SKM-1 treated with dmso at 0.1 percent for 144 hours (cell line): ENCODE results near the gene SLC5A11.

Experiments used
- DNase-seq: peaks from one replicate; lab custom pipeline; 2025; ENCODE audit not compliant: unreplicated experiment; lab: John Stamatoyannopoulos, UW

The SLC5A11 gene

GRCh38 chr16:24917236-24917635, 71.5 kb downstream of the SLC5A11 start:
- DNase-seq, result no peak

- DNase-seq, result no peak
Measured at GRCh38 chr16:24917891-24918290, 72.1 kb downstream of the SLC5A11 start.

GRCh38 chr16:24918641-24919040, 72.9 kb downstream of the SLC5A11 start:
- DNase-seq, result peak; percentile 6

GRCh38 chr16:24919536-24919935, 73.8 kb downstream of the SLC5A11 start:
- no peak for DNase-seq

- no peak for DNase-seq
Measured at GRCh38 chr16:24920568-24920967, 74.8 kb downstream of the SLC5A11 start.

- no peak for DNase-seq
Measured at GRCh38 chr16:24921229-24921628, 75.5 kb downstream of the SLC5A11 start.

- no peak for DNase-seq
Measured at GRCh38 chr16:24925163-24925562, 79.4 kb downstream of the SLC5A11 start.

GRCh38 chr16:24929409-24929808, 83.6 kb downstream of the SLC5A11 start:
- no peak for DNase-seq

GRCh38 chr16:24930440-24930839, 84.7 kb downstream of the SLC5A11 start:
- DNase-seq, result no peak

GRCh38 chr16:24931091-24931490, 85.3 kb downstream of the SLC5A11 start:
- no peak for DNase-seq

- no peak for DNase-seq
Measured at GRCh38 chr16:24935336-24935735, 89.6 kb downstream of the SLC5A11 start.

GRCh38 chr16:24936151-24936550, 90.4 kb downstream of the SLC5A11 start:
- DNase-seq, result no peak

GRCh38 chr16:24939224-24939623, 93.5 kb downstream of the SLC5A11 start:
- no peak for DNase-seq

- no peak for DNase-seq
Measured at GRCh38 chr16:24939738-24940137, 94.0 kb downstream of the SLC5A11 start.

- no peak for DNase-seq
Measured at GRCh38 chr16:24943471-24943870, 97.7 kb downstream of the SLC5A11 start.

GRCh38 chr16:24944206-24944605, 98.4 kb downstream of the SLC5A11 start:
- DNase-seq, result no peak

GRCh38 chr16:24946155-24946554, 100.4 kb downstream of the SLC5A11 start:
- DNase-seq, result no peak

GRCh38 chr16:24950275-24950674, 104.5 kb downstream of the SLC5A11 start:
- DNase-seq, result no peak

- DNase-seq, result no peak
Measured at GRCh38 chr16:24953306-24953705, 107.5 kb downstream of the SLC5A11 start.

- no peak for DNase-seq
Measured at GRCh38 chr16:24953721-24954120, 108.0 kb downstream of the SLC5A11 start.

GRCh38 chr16:24954137-24954536, 108.4 kb downstream of the SLC5A11 start:
- DNase-seq, result no peak

GRCh38 chr16:24955975-24956731, 110.4 kb downstream of the SLC5A11 start:
- DNase-seq, result no peak

GRCh38 chr16:24957887-24958286, 112.1 kb downstream of the SLC5A11 start:
- no peak for DNase-seq
